NCI-H446 treated with DMSO at 0.1 percent for 48 hours (cell line): ENCODE results near the gene CHRM5.
A peak's percentile ranks its signal among the peaks of the same experiment; 100 is the strongest.

Source experiments
- DNase-seq: peaks from one replicate; lab custom pipeline; 2025; lab: John Stamatoyannopoulos, UW

CHRM5 gene, protein sequence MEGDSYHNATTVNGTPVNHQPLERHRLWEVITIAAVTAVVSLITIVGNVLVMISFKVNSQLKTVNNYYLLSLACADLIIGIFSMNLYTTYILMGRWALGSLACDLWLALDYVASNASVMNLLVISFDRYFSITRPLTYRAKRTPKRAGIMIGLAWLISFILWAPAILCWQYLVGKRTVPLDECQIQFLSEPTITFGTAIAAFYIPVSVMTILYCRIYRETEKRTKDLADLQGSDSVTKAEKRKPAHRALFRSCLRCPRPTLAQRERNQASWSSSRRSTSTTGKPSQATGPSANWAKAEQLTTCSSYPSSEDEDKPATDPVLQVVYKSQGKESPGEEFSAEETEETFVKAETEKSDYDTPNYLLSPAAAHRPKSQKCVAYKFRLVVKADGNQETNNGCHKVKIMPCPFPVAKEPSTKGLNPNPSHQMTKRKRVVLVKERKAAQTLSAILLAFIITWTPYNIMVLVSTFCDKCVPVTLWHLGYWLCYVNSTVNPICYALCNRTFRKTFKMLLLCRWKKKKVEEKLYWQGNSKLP

DNA sequence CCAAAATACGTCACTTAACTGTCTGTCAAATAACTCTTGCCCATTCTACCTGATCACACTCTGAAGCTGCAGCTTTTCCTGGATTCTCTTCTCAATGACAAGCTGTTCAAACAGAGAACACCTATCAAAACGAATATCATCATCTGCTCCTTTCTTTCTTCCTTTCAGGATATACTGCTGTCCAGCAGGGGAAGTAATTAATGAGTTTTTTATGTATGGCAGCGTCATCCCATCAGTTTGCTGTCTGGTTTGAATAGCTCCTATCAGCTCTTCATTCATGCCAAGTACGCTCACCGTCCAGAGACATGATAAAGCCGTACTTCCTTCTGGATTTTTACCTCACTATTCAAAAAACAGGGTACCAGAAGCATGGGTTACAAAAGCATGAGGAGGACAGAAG is at the start of gene CHRM5:
CHRM5 (plus strand) TSS at position 274 of the 400 bp plus-strand sequence. CDS start 94,221 bp downstream, outside the sequence.
- DNase-seq = no peak

DNA sequence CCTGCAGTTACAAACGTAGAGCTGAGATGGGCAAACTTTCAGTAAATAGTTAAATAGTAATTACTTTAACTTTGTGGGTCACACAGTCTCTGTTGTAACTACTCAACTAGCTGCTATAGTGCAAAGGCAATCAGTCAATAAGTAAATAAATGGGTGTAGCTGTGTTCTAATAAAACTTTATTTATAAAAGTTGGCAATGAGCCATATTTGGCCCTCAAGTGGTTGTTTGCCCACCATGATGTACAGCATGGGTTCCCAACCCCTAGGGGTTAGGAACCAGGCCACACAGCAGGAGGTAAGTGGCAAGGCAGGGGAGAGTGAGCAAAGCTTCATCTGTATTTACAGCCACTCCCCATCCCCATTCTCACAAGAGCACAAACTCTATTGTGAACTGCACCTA is 44.9 kb upstream of the CHRM5 start:
- DNase-seq = no peak

DNA sequence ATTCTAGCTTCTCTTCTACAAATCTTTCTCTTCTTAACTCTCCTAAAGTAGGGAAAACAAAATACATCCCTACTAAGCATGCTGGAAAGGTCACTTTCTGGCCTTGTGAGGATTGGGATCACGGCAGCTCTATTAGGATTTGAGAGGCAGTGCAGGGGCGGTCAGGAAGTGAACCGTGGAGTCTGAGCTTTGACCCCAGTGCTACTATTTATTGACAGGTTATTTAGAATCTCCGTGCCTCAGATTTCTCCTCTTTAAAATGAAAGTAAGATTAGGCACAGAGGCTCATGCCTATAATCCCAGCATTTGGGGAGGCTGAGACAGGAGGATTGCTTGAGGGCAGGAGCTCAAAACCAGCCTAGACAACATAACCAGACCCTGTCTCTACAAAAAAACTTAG is 42.0 kb upstream of the CHRM5 start:
- no peak for DNase-seq

DNA sequence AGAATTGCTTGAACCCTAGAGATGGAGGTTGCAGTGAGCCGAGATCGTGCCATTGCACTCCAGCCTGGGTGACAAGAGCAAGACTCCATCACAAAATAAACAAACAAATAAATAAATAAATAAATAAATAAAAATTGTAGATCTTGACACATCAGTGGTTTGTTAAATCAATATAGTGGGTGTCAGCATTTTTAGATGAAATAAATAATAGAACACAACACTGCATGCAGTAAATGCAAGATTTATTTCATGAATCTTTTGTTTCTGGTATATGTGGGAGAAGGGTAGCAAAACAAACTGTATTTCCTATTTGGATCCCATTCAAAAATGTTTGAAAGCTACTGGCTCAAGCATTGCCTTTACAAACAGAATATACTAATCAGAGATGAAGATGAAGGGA is 35.6 kb upstream of the CHRM5 start:
- DNase-seq = no peak

DNA sequence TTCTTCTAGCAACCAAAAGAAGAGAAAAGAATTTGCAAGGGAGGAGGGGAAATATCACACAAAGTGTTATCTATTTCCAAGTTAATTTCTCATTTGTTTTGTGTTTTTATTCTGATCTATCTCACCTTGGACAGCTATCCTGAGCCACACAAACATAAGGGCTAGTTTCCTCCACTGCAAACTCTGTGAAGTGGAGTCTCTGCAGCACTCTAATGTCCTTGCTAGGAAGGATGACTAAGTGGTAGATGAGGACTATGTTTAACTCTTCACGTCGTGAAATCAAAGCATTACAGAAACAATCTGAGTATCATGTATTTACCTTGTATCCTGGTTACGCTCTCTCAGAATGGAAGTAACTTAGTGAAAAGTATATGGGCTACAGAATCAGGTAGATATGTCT is 33.9 kb upstream of the CHRM5 start:
- no peak for DNase-seq

DNA sequence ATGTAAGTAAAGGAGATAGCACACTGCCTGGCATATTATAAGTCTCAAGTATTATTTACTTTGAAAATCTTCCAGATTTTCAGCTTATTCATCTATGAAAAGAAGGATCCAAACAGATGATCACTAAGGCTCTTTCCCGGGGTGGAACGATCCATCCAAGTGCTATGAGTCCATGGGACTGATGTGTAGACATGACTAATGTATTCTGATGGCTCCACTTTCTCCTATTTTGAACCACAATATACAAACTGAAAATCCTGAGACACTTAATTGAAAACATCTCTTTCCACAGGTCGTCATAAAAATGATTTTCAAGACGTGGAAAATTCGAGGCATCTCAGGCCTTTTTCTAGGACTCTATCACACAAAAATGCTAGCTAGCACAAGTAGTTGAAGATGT is 33.4 kb upstream of the CHRM5 start:
- no peak for DNase-seq

DNA sequence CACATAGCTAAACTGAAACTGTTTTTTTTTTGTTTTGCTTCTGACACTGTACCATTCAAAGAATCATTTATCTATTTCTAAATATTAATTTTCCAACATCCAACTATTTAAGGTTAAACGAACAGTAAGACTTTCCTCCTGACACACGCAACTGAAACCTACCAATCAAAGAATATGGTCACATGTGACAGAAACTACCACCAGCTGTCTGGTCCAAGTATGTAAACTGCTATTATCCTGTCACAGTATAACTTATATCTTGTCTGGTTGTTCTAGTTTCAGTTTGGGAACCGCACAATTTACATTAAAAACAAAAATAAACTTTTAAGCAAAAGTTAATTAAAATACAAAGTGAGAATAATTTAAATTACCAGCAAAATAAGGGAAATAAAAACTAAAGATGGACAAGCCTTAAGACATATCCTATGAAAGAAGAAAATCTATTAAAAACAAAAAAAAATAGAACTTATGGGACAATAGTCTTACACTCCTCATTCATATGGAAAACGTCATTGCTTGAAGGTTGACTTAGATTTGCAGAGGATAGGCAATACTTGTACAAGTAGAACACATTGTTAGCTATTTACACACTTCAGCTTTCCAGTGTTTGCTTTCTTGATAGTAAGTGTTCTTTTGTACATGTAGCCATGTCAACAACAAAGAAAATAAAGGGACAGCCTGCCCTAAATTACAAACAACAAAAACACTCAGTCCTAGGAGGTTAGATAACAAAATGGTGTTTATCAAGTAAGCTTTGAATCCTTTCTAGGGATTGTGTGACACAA is 26.8 kb upstream of the CHRM5 start:
- no peak for DNase-seq

DNA sequence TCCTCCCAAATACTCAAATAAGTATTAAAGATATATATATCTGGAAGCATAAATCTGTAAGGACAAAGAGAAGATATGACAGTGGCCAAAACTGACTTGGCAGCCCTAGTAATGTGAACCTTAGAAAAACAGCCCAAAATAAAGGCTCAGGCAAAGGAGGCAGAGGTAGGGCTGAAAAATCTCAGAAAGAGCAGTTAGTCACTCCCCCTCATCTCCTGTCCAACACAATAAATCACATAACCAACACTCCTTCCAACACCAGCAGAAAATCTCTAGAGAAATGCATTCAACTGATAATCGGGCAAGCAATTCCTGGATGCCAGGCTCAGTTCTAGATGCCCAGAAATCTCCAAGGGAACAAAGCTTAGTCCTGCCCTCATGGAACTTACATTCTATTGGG is 22.1 kb upstream of the CHRM5 start:
- DNase-seq = no peak

DNA sequence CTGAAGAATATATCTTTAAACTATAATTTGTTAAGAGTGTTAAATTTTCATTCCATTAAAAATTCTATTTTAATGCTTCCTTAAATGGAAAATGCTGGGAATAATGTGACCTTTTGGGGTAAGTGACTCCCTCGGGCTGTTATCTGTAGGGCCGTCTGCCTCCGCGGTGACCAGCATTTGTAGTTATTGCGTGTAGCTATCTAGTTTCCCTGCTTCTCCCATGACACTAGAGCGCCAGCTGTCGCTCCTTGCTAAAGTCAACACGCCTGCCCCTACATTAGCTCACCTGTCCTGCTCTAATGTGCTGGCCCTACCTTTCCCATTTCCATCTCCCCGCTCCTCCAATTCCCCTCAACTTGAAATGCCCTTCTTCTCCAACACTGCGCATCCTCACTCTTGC is 12.4 kb upstream of the CHRM5 start:
- no peak for DNase-seq

DNA sequence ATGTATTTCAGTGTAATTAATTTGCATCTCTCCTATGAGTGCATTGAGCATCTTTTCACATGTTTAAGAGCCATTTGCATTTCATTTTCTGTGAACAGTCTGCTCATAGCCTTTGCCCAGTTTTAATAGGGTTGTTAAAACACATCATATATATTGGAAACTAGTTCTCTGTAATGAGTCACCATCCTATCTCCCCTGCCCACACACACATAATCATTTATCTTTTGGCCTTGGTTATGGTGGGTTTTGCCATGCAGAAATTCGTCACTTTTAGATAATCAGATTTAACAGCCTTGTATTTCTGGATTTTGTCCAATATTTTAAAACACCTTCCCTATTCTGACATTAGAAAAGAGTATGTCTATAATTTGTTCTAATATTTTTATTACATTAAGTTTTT is 11.9 kb upstream of the CHRM5 start:
- DNase-seq = no peak

DNA sequence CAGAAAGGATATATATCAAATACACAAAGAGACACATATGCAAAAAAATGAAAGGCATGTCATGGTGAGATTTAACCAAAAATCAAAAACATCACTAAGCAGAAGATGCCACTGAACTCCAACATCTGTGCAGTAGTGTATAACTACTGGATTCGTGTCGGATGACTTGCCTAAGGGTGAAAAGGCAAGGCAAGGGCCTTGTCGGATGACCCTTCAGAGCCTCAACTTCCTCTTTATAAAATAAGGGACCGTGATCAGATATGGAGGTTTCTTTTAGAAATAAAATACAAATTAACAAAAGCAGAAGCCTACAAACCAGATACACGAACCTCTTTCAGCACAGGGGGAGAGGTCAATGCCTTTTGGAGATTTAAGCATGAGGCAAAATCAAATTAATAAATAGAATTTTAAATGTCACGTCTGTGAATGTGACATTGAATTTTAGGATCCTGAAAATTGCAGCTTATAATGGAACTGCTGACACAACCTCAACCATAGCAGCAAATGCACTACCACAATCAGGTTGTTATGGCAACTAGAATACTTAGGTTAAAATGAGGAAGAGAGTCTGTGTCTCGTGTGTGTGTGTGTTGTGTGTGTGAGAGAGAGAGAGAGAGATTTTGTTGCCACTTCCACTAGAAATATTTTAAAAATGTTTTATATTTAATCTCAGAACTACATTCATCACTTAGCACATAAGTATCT is 8.3 kb upstream of the CHRM5 start:
- no peak for DNase-seq

DNA sequence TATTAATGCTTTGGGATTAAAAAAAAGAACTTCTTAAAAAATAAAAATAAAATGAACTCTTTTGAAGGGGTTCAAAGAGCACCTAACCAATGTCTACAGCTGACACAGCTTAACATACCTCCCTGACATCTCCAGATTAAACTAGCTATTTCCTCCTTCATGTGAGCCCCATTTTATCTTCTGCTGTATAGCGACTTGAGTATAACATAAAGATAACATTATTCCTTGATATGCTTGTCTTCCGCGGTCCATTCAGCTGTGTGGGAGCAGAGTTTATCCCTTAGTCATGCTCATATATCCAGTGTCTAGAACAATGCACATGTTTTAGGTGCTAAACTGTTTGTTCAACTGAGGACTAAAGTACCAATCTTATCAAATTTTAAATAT is 7.8 kb upstream of the CHRM5 start:
- DNase-seq = no peak

DNA sequence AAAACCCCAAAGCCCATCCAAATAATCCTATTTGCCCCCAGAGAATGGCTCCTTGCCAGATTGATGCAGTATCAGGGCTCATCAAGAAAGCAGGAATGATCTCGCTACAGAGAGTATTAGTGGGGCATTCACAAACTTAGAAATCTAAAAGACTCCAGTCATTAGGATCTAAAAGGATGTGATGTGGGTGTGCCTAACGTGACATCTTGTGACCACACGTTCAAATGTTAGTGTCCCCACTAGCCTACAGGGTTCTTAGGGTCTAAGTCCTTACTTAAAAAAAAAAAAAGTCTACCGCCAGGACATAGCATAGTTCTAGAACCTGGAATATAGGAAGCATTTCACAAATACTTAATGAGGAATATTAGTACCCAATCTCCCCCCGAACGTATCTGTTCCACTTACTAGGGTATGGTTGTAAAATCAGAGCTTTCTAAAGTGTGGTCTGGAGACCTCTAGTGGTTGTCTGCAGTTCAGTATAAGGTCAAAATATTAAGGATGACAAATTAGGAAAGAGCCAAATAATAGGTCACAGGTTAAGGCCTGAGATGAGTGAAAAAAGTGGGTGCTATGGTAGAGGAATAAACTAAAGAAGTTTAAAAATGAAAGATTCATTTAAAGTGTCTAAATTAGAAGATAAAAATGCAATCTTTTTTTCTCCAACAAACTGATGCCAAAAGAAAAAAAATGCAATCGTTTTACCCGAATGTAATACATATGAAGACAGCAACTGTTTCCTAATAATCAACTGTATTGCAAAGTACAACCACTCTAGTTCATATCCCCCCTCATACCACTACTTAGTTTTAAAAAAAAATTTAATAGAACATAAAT is 4.2 kb upstream of the CHRM5 start:
- peak; percentile 6 for DNase-seq

DNA sequence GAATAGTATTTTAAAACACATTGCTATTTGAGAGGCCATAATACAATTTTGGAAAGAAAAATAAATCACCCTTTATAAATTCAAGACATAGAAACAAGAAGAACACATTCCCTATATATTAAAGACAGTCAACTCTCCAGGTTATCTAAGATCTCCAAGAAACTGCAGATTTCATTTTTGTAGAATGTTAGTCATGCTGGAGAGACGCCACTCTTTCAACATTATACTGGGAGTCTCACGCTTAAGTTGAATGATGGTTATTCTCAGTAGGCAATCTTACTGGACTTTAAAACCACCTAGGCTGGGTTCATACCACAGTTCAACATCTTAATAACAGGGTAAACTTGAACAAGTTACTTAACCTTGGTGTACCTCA is 3.6 kb upstream of the CHRM5 start:
- no peak for DNase-seq

DNA sequence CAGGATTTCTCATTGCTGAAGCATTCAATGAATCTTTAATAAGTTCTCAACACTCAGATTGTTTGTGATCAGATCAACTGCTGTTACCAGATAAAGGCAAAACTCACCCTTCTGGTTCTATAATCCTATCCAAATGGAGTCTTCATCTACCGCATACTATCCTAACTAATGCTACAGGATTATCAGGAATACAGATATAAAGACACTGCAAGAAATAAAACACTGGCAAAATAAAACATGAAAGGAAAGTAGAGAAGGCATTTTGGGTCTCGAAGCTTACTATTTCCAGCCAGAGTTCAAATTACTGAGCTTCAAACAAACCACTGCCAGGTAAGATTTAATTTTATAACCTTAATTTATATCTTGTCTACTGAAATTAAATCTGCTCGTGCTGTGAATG is 524 bp downstream of the CHRM5 start:
- no peak for DNase-seq

DNA sequence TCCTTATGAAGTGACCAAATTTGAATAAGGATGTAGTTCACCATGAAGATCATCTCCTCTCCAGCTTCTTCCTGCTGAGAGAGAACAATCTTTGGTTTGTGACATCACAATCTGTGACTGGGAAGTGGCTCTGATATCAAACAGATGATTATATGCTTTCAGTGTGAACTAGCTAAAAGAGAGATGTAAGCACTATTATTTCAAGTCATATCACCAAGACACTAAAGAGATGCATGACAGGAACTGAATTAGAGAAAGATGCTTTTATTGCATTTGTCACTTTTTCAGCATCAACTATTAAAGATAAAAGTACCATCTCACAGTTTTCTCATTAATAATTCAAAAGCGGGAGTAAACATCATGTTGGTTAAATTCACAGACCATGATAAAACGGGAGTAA is 3.5 kb downstream of the CHRM5 start:
- DNase-seq = no peak

DNA sequence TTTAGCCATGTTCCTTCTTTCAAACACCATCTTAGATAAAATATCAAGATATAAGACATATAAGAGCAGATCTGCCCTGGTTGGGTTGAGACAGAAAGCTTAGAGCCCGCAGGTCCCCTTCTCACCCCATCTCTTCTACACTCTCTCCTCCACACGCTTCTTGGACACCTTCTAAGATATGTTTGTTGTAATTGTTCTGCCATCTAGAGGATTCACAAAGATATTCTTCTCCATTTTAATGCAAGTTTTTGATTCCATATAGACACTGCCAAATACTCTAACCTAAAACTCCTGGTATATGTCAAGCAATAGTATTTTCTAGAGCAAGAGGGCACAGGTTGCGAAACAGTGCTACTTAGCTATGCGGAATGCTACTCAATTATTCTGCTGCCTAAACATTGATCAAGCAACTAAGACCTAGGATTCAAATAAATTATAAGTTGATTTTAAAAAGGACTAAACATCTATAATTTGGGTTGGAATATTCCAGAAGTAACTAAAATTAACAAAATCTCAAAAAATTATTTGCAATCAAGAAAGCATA is 6.8 kb downstream of the CHRM5 start:
- DNase-seq = peak; percentile 4

DNA sequence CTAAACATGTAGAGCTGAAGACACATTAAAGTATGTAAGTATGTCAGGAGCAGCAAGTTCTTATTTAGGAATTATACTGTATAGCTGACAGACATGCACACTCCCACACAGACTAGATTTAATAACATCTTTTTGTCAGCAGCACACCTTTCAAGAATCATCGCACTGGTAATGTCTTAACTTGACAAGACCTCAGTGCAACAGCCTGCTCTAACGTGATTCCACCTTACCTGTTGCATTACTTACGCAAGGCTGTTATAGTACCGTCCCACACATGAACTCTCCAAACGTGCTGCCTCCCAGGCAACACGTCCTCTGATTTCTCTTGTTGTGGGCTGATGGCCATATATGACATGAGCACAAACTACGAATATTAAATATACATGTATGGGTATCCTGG is 11.9 kb downstream of the CHRM5 start:
- no peak for DNase-seq

DNA sequence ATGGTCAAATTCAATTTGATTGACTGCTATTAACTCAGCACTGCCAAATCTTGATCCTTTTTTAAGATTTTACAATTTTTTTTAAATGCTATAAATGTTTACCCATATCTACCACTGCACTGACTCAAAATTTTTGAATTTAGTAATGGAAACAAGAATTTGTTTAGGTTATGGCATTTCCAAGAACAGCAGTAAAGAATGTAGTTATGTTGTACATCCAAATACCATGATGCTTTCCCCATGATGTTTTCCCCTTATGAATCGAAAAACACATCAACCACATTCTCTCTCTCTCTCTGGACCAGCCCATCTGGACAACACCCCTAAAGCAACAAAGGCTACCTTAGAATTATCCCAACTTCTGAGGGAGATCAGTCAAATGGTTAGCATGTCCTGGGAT is 14.2 kb downstream of the CHRM5 start:
- no peak for DNase-seq

DNA sequence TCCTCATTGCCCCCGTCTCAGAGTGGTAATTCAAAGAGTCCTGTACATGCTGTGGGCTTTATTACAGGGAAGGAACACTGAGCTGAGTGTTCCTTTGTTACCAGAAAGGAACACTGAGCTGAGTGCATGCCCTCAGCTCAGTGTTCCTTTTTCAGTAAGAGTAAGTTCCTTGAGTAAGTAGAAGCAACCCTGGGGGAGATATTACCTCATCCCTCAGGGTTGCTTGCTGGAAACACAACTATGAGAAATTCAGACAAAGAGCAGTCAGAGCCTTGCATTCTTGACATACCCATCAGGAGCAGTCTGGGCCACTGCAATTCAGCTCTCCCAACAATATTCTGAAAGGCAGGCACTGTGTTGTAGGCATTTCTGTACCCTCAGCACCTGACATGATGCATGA is 17.0 kb downstream of the CHRM5 start:
- no peak for DNase-seq

DNA sequence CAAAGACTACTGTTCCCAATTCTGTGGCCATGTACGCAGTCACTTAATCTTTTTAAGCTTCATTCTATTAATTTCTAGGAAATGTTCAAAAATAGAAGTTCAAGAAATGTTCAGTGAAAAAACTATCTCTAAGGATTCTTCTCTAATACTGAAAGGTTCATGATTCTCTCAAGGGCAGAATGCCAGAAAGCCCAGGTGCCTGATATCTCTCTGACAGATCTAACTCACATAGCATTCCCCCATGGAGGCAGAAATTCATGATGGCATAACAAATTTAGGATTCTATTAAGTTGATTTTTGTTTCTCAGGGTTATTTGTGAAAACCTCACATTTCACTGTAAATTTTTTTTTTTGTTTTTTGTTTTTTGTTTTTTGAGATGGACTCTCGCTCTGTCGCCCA is 17.5 kb downstream of the CHRM5 start:
- no peak for DNase-seq

DNA sequence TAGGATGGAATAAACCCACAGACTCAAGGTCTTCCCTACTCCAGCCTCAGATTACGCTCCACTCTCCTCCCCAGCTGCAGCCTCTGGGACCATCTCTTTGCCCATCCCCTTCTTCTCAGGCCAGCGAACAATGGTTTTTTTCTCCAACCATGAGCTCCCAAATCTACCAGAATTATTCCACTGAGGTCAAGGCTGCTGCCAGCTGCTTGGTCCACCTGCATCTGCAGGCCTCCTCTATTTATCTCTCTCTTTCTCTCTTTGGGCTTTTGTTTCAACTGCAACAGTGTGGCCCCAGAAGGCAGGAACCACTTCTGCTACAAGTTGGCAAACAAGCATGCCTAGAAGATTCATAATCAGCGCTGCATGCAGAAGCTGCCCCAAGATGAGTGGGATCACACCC is 19.1 kb downstream of the CHRM5 start:
- no peak for DNase-seq
